Heart right ventricle (tissue), 16 donors: ENCODE results near the gene AAGAB. TPM values are rescaled to one million over a fixed set of nuclear protein-coding genes. Genes with fewer than 3 reads are reported as not detected.
A peak's percentile ranks its signal among the peaks of the same experiment; 100 is the strongest.

Source experiments
- ATAC-seq, 8 donors: fragments of 200-7000 bp; cut with Tn5 transposase; one replicate each; pipeline ENCODE4 v1.9.1; 2020; ENCODE audit warnings: mild to moderate bottlenecking in 8 of 8, moderate library complexity in 8 of 8, moderate number of reproducible peaks in 1 of 8
- DNase-seq, 2 donors: peaks; one replicate each; pipeline ENCODE4 v3.0.0-alpha.2; 2020
- H3K27ac ChIP-seq, 10 donors: fragments of 200-600 bp; sonication (generic) in 2 of 10; one replicate each; pipeline versions ENCODE4 v1.5.0 to v1.8.0; 2020 to 2022; ENCODE audit warnings: mild to moderate bottlenecking in 3 of 10
- H3K27me3 ChIP-seq, 7 donors: fragments of 200-600 bp; one replicate each; pipeline ENCODE4 v1.8.0; 2021 to 2022; ENCODE audit warnings: mild to moderate bottlenecking in 2 of 7
- H3K36me3 ChIP-seq, 9 donors: fragments of 200-600 bp; sonication (generic) in 1 of 9; one replicate each; pipeline versions ENCODE4 v1.5.0 to v1.8.0; 2020 to 2022; ENCODE audit warnings: mild to moderate bottlenecking in 2 of 9
- H3K4me1 ChIP-seq, 9 donors: fragments of 200-600 bp; sonication (generic) in 1 of 9; one replicate each; pipeline versions ENCODE4 v1.5.0 to v1.8.0; 2020 to 2022; ENCODE audit warnings: mild to moderate bottlenecking in 4 of 9
- H3K4me3 ChIP-seq, 10 donors: fragments of 200-600 bp; sonication (generic) in 2 of 10; one replicate each; pipeline versions ENCODE4 v1.5.0 to v1.8.0; 2020 to 2022; ENCODE audit warnings: mild to moderate bottlenecking in 7 of 10, moderate library complexity in 2 of 10
- H3K9me3 ChIP-seq, 11 donors: fragments of 200-600 bp in 10 of 11; sonication (generic) in 2 of 11; one replicate each; pipeline versions ENCODE4 v1.5.0 to v1.8.0; 2013 to 2022; ENCODE audit warnings: mild to moderate bottlenecking in 2 of 11, control low read depth in 1 of 11, moderate library complexity in 1 of 11
- CTCF ChIP-seq, 9 donors: fragments of 200-600 bp; sonication (generic) in 2 of 9; IDR thresholded peaks; one replicate each; pipeline versions ENCODE4 v1.5.0 to v1.8.0; 2021 to 2022; ENCODE audit warnings: antibody characterized with exemption in 9 of 9, mild to moderate bottlenecking in 5 of 9, moderate library complexity in 1 of 9
- WGBS, 2 donors: extraction: QIAGEN DNeasy Blood & Tissue Kit; methylation state at CpG; one replicate each; pipeline ENCODE4 v1.1.7; 2013; ENCODE audit warnings: inconsistent platforms in 1 of 2; 5-methylcytosine and 5-hydroxymethylcytosine counted together
- intact Hi-C, 10 donors: fragments of 100-400 bp; cut with DNase I; formaldehyde crosslinking; loops; one replicate each; pipeline versions ENCODE4 v1.11.1 to v1.14.2; 2022
- polyA plus RNA-seq, 2 donors: library from polyadenylated mRNA; stranded (reverse); fragments of 200-250 nt; gene quantifications; one replicate each; pipeline ENCODE4 v1.2.3, GENCODE V29; 2013
- total RNA-seq, 10 donors: library from RNA; stranded (reverse); fragmentation: NEBNext Ultra II Directional in 3 of 10; extraction: Animal tissue kit (Norgen Biotek cat#: 25700) in 3 of 10; gene quantifications; one replicate each; pipeline versions ENCODE4 v1.2.1 to v1.2.4, GENCODE V29; 2021 to 2023
- donor health status: Arrhythmogenic right ventricular cardiomyopathy.
- donor health status: ischemic (EF 13 %, LVEDD 7.1; RV severe dilation, severe dysfunction).
- donor health status: healthy with polysubstance abuse.
- donor health status: DM: no; HTN: yes; CAD: no.
- donor health status: DM: no; HTN: no; CAD: no.
- donor health status: ischemic (EF 25% LVEDD 6.9; RV normal size, moderate dysfunction).
- donor health status: ischemic (EF 25% LVEDD 5.7; RV mildly dilated, moderate dysfunction).
- donor health status: healthy.
- donor health status: DM: yes; HTN: yes; CAD: no.
- donor health status: Ischemic cardiomyopathy.
- donor health status: ischemic (EF 35%, LVEDD 5.7; RV mildly dilated, moderate dysfunction).
- donor health status: nonischemic (EF 11% LVEDD 7.7; RV severe dilation, severe dysfunction).
- donor health status: DM: yes; HTN: yes; CAD: no.
- donor health status: PGD.
- donor health status: ischemic (EF 29% LVEDD 5.4; RV normal size, mild dysfunction).
- donor health status: nonischemic (EF 23%, LVEDD 6.1; RV moderate dilation, normal function).

AAGAB gene
- total and polyA plus RNA-seq, 12 donors = 4.3 to 33.4 (median 24.3) TPM

DNA sequence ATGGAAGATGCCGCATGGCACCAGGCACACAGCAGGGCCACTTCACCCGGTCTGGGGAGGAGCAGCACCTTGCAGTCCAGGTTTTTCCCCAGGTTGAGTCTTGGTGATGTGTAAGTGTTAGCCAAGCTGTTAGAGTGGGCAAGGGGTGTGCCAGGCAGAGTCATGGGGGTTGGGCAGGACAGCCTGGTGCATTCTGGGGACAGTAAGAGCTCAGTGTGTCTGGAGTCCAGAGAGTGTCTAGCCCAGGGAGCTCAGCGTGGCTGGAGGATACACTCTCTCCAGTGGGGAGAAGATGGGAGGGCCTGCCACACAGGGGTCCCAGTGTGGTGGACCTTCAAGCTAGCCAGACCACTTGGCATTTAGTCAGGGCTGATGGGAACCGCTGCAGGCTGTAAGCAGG, 87.4 kb downstream of the AAGAB start:
- Histone ChIP-seq H3K27ac (peak overlapping the region in 4 of 10 donors; percentile 6 to 45 (median 38)), H3K27me3 (no peaks in the 10 kb centered on the region), H3K9me3 (no peaks in the 10 kb centered on the region), H3K4me3 (no peak overlapping the region), H3K36me3 (peaks cover 0 to 77% (median 8%) of the 10 kb centered on the region in 9 donors), H3K4me1 (peaks cover 10 to 63% (median 45%) of the 10 kb centered on the region in 9 donors)
- no peak for DNase-seq
- WGBS, 2 donors = 88 to 93% methylated on average over 4 of the region's 4 CpGs
- intact Hi-C loops = no loop called here
- no peak for TF ChIP-seq CTCF (IDR thresholded peaks at IDR 0.05)
- ATAC-seq = no peak

- no peak overlapping the region for H3K4me3 ChIP-seq
- H3K27me3 ChIP-seq = no peaks in the 10 kb centered on the region
- no peak for DNase-seq
- no peak for TF ChIP-seq CTCF (IDR thresholded peaks at IDR 0.05)
- peaks cover 0 to 71% (median 8%) of the 10 kb centered on the region in 9 donors for H3K36me3 ChIP-seq
- no peaks in the 10 kb centered on the region for H3K9me3 ChIP-seq
- intact Hi-C loops = no loop called here
- WGBS, 2 donors = 87 to 93% methylated on average over 13 of the region's 13 CpGs
- ATAC-seq = no peak
- peaks cover 10 to 69% (median 51%) of the 10 kb centered on the region in 9 donors for H3K4me1 ChIP-seq
- peak overlapping the region in 7 of 10 donors; percentile 0 to 64 (median 49) for H3K27ac ChIP-seq
These were observed 88.0 kb downstream of the AAGAB start for GRCh38 chr15:67166280-67167009.

GRCh38 chr15:67165254-67166253, 88.9 kb downstream of the AAGAB start:
- Histone ChIP-seq H3K27ac (peak overlapping the region in 9 of 10 donors; percentile 32 to 74 (median 51)), H3K4me1 (peaks cover 10 to 74% (median 56%) of the 10 kb centered on the region in 9 donors), H3K4me3 (no peak overlapping the region), H3K36me3 (peaks cover 0 to 62% (median 5%) of the 10 kb centered on the region in 9 donors), H3K27me3 (no peaks in the 10 kb centered on the region), H3K9me3 (no peaks in the 10 kb centered on the region)
- peak; percentile 46 to 83 (median 62) for ATAC-seq
- TF ChIP-seq CTCF (IDR thresholded peaks at IDR 0.05) = no peak
- peak; percentile 63 to 73 for DNase-seq
- WGBS, 2 donors = 69% methylated on average over 34 of the region's 34 CpGs
- intact Hi-C loops = no loop called here

GRCh38 chr15:67164811-67165253, 89.6 kb downstream of the AAGAB start:
- ATAC-seq (peak in 5 of 8 donors; percentile 5 to 29 (median 13)), DNase-seq (no peak)
- intact Hi-C loops = no loop called here
- Histone ChIP-seq H3K4me1 (peaks cover 10 to 80% (median 56%) of the 10 kb centered on the region in 9 donors), H3K27ac (peak overlapping the region in 9 of 10 donors; percentile 19 to 74 (median 50)), H3K9me3 (no peaks in the 10 kb centered on the region), H3K36me3 (peaks cover 0 to 55% (median 0%) of the 10 kb centered on the region in 9 donors), H3K27me3 (no peaks in the 10 kb centered on the region), H3K4me3 (no peak overlapping the region)
- 72 to 80% methylated on average over 17 of the region's 17 CpGs for WGBS, 2 donors
- peak in 2 of 9 donors; percentile 9 to 13 for TF ChIP-seq CTCF (IDR thresholded peaks at IDR 0.05)
